Caco-2 (cell line): ENCODE results near the gene FASTKD1. TPM values are rescaled to one million over a fixed set of nuclear protein-coding genes. Genes with fewer than 3 reads are reported as not detected.
A peak's percentile ranks its signal among the peaks of the same experiment; 100 is the strongest.

Source experiments
- Bru-seq: library from RNA; stranded (reverse); fragments of 400-500 nt; gene quantifications from one replicate; lab custom pipeline; 2021; lab: Mats Ljungman, UMichigan
- BruChase-seq, 2 experiments: library from RNA; stranded (reverse); fragments of 400-500 nt; gene quantifications; one replicate each; lab custom pipeline; 2021; lab: Mats Ljungman, UMichigan
- BruUV-seq: library from RNA; stranded (reverse); fragments of 400-500 nt; replicated peaks from 2 replicates; lab custom pipeline; 2021; lab: Mats Ljungman, UMichigan
- CTCF ChIA-PET: fragments of 300-600 bp; sonication (Branson Sonifier 250); formaldehyde crosslinking; loops from one replicate; lab custom pipeline; 2022; ENCODE audit warnings: antibody characterized with exemption; lab: Charles Lee
- POLR2A ChIA-PET: fragments of 300-600 bp; sonication (Branson Sonifier 250); formaldehyde crosslinking; loops from one replicate; lab custom pipeline; 2022; ENCODE audit warnings: antibody characterized with exemption; lab: Charles Lee
- DNase-seq, 2 experiments: peaks; one replicate each; pipeline versions ENCODE4 v3.0.0 to v3.0.0-alpha.2; 2020 to 2022
- H3K27me3 ChIP-seq: replicated peaks from 2 replicates; pipeline ENCODE4 v1.6.0; 2011; ENCODE audit warnings: low read length; ENCODE audit not compliant: control insufficient read depth, insufficient read depth
- H3K36me3 ChIP-seq: 2 replicates; pipeline ENCODE4 v1.5.1; 2011; ENCODE audit warnings: low read length; ENCODE audit not compliant: control insufficient read depth, insufficient read depth
- H3K4me1 ChIP-seq: fragments of 250-450 bp; sonication (Bioruptor Pico); 2 replicates; pipeline ENCODE4 v1.5.1; 2020; ENCODE audit warnings: mild to moderate bottlenecking
- H3K4me3 ChIP-seq: 2 replicates; pipeline ENCODE4 v1.5.1; 2011; ENCODE audit warnings: low read depth, mild to moderate bottlenecking, control low read depth, low read length
- H3K9me3 ChIP-seq: fragments of 250-450 bp; sonication (Bioruptor Pico); 2 replicates; pipeline ENCODE4 v1.5.1; 2020; ENCODE audit warnings: mild to moderate bottlenecking, moderate library complexity
- H3K27ac Mint-ChIP-seq: one replicate; pipeline ENCODE4 v1.8.0; 2022; ENCODE audit warnings: mixed read lengths; ENCODE audit not compliant: unreplicated experiment
- H3K27me3 Mint-ChIP-seq: one replicate; pipeline ENCODE4 v1.8.0; 2022; ENCODE audit warnings: mixed read lengths; ENCODE audit not compliant: insufficient read depth, unreplicated experiment
- H3K36me3 Mint-ChIP-seq: one replicate; pipeline ENCODE4 v1.8.0; 2022; ENCODE audit warnings: mild to moderate bottlenecking, mixed read lengths; ENCODE audit not compliant: insufficient read depth, unreplicated experiment
- H3K4me1 Mint-ChIP-seq: one replicate; pipeline ENCODE4 v1.8.0; 2022; ENCODE audit warnings: low read depth, mixed read lengths; ENCODE audit not compliant: unreplicated experiment
- H3K4me3 Mint-ChIP-seq: one replicate; pipeline ENCODE4 v1.8.0; 2022; ENCODE audit warnings: mild to moderate bottlenecking, moderate library complexity, mixed read lengths; ENCODE audit not compliant: unreplicated experiment
- H3K9me3 Mint-ChIP-seq: one replicate; pipeline ENCODE4 v1.8.0; 2022; ENCODE audit warnings: mixed read lengths; ENCODE audit not compliant: unreplicated experiment
- intact Hi-C: fragments of 100-400 bp; cut with micrococcal nuclease; formaldehyde crosslinking; loops from one replicate; pipeline ENCODE4 v1.10.0; 2022; ENCODE audit not compliant: unreplicated experiment
- long read RNA-seq: library from polyadenylated mRNA; stranded (forward); transcript quantifications from one replicate; pipeline ENCODE4 v2.0.0, GENCODE V29; 2022
- total RNA-seq: library from RNA; stranded (reverse); gene quantifications from 2 replicates; pipeline ENCODE4 v1.2.3, GENCODE V29; 2022
- TF ChIP-seq, protein P1 (sequence below), 2 experiments: fragments of 200-600 bp in 1 of 2; IDR thresholded peaks; 1 replicate in 1 of 2; 2 replicates in 1 of 2; pipeline versions ENCODE4 v1.5.1 to v1.8.0; 2011 to 2022; ENCODE audit warnings: antibody characterized with exemption in 1 of 2, control low read depth in 1 of 2, inconsistent platforms in 1 of 2, low read depth in 1 of 2, low read length in 1 of 2, mild to moderate bottlenecking in 1 of 2, moderate library complexity in 1 of 2; ENCODE audit not compliant: insufficient read depth in 1 of 2, severe bottlenecking in 1 of 2, unreplicated experiment in 1 of 2

Gene FASTKD1, protein sequence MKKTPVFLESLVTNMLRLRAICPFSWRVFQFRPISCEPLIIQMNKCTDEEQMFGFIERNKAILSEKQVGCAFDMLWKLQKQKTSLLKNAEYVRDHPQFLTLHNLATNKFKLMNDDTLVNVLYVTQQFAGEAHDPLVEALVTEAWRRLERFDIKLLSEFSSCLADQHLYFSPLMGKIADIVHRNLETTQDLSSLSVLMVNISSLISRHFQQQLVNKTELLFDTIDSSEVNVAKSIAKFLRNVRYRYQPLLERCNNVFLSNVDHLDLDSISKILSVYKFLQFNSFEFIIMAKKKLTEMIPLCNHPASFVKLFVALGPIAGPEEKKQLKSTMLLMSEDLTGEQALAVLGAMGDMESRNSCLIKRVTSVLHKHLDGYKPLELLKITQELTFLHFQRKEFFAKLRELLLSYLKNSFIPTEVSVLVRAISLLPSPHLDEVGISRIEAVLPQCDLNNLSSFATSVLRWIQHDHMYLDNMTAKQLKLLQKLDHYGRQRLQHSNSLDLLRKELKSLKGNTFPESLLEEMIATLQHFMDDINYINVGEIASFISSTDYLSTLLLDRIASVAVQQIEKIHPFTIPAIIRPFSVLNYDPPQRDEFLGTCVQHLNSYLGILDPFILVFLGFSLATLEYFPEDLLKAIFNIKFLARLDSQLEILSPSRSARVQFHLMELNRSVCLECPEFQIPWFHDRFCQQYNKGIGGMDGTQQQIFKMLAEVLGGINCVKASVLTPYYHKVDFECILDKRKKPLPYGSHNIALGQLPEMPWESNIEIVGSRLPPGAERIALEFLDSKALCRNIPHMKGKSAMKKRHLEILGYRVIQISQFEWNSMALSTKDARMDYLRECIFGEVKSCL
- total RNA-seq, result 27.6 and 36.8 TPM in 2 replicates
- percentile 71 among the genes with signal in this experiment for Bru-seq, nascent RNA
- BruChase-seq, experiment 1, labeled RNA remaining after a 2-hour chase, result percentile 80 among the genes with signal in this experiment
- BruChase-seq, experiment 2, labeled RNA remaining after a 6-hour chase, result percentile 79 among the genes with signal in this experiment
- long read RNA-seq, transcript FASTKD1-208 (3 exons, 541 nt), result minor isoform, 5 of 34 reads
- long read RNA-seq, transcript FASTKD1-204 (15 exons, 2,967 nt), result major isoform, 7 of 34 reads
- long read RNA-seq, partial matches to known transcripts, result 8 of 34 reads
- long read RNA-seq, other reads (novel, unspliced or antisense), result 10 of 34 reads

DNA sequence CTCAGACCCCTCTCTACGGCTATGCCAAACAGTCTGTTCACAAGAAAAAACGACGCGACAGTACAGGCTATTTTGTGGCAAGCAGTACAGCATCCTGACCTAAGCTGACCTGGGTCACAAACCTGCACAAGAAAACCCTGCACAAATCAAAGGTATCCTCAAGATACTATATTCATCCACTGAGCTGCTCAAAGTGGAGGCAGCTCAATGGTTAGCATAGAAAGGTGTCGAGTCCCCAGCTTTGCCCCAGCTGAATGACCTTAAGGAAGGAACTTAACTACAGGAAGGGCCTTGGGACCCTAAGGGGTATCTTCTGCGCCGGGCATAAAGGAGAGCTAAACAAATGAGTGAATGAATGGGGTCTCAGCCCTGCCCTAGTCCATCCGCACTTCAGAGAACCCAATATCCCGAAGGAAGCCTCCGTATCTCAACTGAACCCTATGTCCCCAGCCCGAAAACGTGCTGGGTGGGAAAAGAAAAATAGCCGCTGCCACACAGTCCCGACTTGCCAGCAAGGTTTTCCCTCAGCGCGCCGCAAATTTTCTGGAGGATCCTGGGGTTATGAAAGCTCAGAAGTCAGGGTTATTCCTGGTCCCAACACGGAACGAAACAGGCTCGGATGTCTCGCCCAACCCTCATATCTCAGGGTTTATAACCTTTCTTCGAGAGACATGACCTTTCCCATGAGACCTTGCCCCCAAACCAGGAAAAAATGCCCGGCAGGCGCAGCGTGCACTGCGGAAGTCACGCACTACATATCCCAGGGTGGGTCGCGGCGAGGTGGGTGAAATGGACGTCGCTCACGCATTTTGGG is at the start of gene FASTKD1:
Gene FASTKD1, minus strand, starts transcription at position 706 of the 814 bp plus-strand sequence. CDS start 1,836 bp downstream, outside the sequence.
- CTCF ChIA-PET, result no interaction called here
- Histone ChIP-seq H3K4me1 (peaks cover 4% of the 10 kb centered on the region; the same call in 1 of the 2 replicates), H3K27me3 (no peaks in the 10 kb centered on the region), H3K4me3 (peak within 1 kb of the TSS; percentile 56), H3K36me3 (no peaks in the 10 kb centered on the region), H3K9me3 (no peaks in the 10 kb centered on the region)
- intact Hi-C loops, result loop anchor here (1.0 kb wide), 1 partner anchor 11 kb away; the partner anchor contains the start of gene PPIG
- Mint-ChIP-seq H3K9me3 (no peaks in the 10 kb centered on the region), H3K4me3 (peak within 1 kb of the TSS; percentile 98), H3K27ac (peak within 1 kb of the TSS; percentile 93), H3K4me1 (no peaks in the 10 kb centered on the region), H3K27me3 (no peaks in the 10 kb centered on the region), H3K36me3 (peaks cover 6% of the 10 kb centered on the region)
- TF ChIP-seq, protein P1, sequence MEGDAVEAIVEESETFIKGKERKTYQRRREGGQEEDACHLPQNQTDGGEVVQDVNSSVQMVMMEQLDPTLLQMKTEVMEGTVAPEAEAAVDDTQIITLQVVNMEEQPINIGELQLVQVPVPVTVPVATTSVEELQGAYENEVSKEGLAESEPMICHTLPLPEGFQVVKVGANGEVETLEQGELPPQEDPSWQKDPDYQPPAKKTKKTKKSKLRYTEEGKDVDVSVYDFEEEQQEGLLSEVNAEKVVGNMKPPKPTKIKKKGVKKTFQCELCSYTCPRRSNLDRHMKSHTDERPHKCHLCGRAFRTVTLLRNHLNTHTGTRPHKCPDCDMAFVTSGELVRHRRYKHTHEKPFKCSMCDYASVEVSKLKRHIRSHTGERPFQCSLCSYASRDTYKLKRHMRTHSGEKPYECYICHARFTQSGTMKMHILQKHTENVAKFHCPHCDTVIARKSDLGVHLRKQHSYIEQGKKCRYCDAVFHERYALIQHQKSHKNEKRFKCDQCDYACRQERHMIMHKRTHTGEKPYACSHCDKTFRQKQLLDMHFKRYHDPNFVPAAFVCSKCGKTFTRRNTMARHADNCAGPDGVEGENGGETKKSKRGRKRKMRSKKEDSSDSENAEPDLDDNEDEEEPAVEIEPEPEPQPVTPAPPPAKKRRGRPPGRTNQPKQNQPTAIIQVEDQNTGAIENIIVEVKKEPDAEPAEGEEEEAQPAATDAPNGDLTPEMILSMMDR (IDR thresholded peaks at IDR 0.05; ENCODE audit: insufficient read depth in 1 of 2, low read depth in 1 of 2, low read length in 1 of 2, severe bottlenecking in 1 of 2, unreplicated experiment in 1 of 2), result no peak
- POLR2A ChIA-PET, result interaction anchor here (0.5 to 2.2 kb wide), 4 partner anchors 10 to 1357 kb away, joined by 3 to 7 read pairs (median 4); partner anchors contain the start of genes BBS5 and PPIG
- TSS peak; percentile 62 for BruUV-seq
- peak; percentile 93 to 96 for DNase-seq

DNA sequence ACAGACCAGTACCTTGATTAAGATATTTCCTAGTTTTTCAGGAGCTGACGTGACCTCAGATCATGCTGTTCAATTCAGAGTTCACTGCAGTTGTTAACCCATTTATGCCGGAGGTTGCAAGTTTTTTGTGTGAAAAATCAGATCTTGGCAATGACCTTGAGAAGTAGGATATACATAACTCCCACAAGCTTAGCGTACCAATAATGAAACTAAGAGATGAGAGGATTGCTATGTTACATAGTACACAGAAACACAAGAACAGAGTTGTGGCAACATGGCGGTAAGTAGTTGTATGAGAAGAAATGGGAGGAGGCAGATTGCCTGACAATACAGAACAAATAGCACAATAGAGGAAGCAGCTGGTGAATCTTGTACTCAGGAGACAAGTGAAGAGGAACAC is 49.6 kb upstream of the FASTKD1 start:
- H3K4me3 Mint-ChIP-seq, result no peak overlapping the region
- H3K27ac Mint-ChIP-seq, result no peak overlapping the region
- H3K36me3 ChIP-seq, result no peaks in the 10 kb centered on the region; the same call in 1 of the 2 replicates
- TF ChIP-seq, protein P1 (IDR thresholded peaks at IDR 0.05; ENCODE audit: insufficient read depth in 1 of 2, low read depth in 1 of 2, low read length in 1 of 2, severe bottlenecking in 1 of 2, unreplicated experiment in 1 of 2), result no peak
- no peaks in the 10 kb centered on the region for H3K9me3 ChIP-seq
- BruUV-seq, result no TSS peak
- peaks cover 6% of the 10 kb centered on the region for H3K9me3 Mint-ChIP-seq
- intact Hi-C loops, result no loop called here
- POLR2A ChIA-PET, result no interaction called here
- no peaks in the 10 kb centered on the region for H3K27me3 ChIP-seq
- H3K36me3 Mint-ChIP-seq, result peaks cover 47% of the 10 kb centered on the region
- H3K4me1 ChIP-seq, result no peaks in the 10 kb centered on the region
- no peaks in the 10 kb centered on the region for H3K27me3 Mint-ChIP-seq
- CTCF ChIA-PET, result no interaction called here
- no peak overlapping the region for H3K4me3 ChIP-seq
- DNase-seq, result no peak
- H3K4me1 Mint-ChIP-seq, result no peaks in the 10 kb centered on the region
